GM19372 (cell line): ENCODE results near the gene USP17L25.
"Not testable (repeated sequence)": the region's sequence is repeated elsewhere in the genome, so short reads cannot be mapped to it uniquely, and the experiment has no call there.

ENCODE experiments used
- ATAC-seq: cut with Tn5 transposase; IDR thresholded peaks from one replicate; pipeline ENCODE4 v1.9.1; 2021; ENCODE audit warnings: mild to moderate bottlenecking, low read depth, moderate library complexity; ENCODE audit not compliant: unreplicated experiment

Gene USP17L25, protein sequence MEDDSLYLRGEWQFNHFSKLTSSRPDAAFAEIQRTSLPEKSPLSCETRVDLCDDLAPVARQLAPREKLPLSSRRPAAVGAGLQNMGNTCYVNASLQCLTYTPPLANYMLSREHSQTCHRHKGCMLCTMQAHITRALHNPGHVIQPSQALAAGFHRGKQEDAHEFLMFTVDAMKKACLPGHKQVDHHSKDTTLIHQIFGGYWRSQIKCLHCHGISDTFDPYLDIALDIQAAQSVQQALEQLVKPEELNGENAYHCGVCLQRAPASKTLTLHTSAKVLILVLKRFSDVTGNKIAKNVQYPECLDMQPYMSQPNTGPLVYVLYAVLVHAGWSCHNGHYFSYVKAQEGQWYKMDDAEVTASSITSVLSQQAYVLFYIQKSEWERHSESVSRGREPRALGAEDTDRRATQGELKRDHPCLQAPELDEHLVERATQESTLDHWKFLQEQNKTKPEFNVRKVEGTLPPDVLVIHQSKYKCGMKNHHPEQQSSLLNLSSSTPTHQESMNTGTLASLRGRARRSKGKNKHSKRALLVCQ

GRCh38 chr4:9329611-9330010, at the start of gene USP17L25:
TSS of gene USP17L25 (plus strand) at chr4:9329911. CDS start at chr4:9329911, 0 bp downstream.
- ATAC-seq: not testable (repeated sequence)

DNA sequence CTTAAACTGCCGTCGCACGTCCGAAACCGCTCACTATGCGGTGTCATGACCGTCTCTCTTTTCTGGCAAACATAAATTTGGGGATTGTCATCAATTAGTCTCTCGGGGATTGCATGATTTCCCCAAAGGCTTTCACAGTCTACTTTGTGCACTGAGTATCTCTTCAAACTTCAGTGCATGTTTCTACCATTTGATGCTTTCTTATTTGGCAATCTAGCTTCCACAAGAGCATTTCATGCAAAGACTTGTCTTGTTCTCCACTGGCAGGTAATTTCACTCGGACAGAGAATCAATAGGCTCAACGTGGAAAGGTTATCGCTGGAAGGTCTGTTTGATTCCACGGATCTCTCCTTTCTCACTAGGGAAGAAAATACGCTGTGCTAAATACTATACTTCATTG, 5.5 kb upstream of the USP17L25 start:
- ATAC-seq: not testable (repeated sequence)

- not testable (repeated sequence) for ATAC-seq
Measured at GRCh38 chr4:9324865-9325264, 4.8 kb upstream of the USP17L25 start, which contains the start of gene USP17L24. TSS of gene USP17L24 (plus strand) at chr4:9325165. CDS start at chr4:9325165, 0 bp downstream.

- ATAC-seq: not testable (repeated sequence)
Measured at GRCh38 chr4:9334358-9334757, 4.6 kb downstream of the USP17L25 start, which contains the start of gene USP17L26. TSS of gene USP17L26 (plus strand) at chr4:9334658. CDS start at chr4:9334658, 0 bp downstream.

- ATAC-seq: not testable (repeated sequence)
Measured at GRCh38 chr4:9339103-9339502, 9.4 kb downstream of the USP17L25 start, which contains the start of gene USP17L5. TSS of gene USP17L5 (plus strand) at chr4:9339403. CDS start at chr4:9339403, 0 bp downstream.

DNA sequence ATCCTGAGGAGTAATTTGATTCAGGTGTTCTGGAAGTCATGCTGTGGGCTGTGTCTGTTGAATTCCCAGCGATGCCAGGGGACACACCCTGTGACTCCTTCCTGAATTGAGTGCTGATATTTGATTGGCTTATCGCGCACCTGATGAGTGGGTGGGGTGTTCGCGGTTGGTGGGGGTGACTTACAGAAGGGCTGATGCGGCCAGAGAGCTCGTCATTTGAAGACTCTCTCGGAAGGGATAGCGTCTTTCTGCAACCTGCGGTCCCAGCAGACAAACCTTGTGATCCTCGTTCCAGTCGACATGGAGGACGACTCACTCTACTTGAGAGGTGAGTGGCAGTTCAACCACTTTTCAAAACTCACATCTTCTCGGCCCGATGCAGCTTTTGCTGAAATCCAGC, 14.1 kb downstream of the USP17L25 start, which contains the start of gene USP17L27:
Gene USP17L27 (plus strand): TSS at position 301 of the 400 bp plus-strand sequence. CDS start 0 bp downstream, at position 301.
- not testable (repeated sequence) for ATAC-seq

DNA sequence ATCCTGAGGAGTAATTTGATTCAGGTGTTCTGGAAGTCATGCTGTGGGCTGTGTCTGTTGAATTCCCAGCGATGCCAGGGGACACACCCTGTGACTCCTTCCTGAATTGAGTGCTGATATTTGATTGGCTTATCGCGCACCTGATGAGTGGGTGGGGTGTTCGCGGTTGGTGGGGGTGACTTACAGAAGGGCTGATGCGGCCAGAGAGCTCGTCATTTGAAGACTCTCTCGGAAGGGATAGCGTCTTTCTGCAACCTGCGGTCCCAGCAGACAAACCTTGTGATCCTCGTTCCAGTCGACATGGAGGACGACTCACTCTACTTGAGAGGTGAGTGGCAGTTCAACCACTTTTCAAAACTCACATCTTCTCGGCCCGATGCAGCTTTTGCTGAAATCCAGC, 18.9 kb downstream of the USP17L25 start, which contains the start of gene USP17L28:
Gene USP17L28 (plus strand): TSS at position 301 of the 400 bp plus-strand sequence. CDS start 0 bp downstream, at position 301.
- ATAC-seq: not testable (repeated sequence)

DNA sequence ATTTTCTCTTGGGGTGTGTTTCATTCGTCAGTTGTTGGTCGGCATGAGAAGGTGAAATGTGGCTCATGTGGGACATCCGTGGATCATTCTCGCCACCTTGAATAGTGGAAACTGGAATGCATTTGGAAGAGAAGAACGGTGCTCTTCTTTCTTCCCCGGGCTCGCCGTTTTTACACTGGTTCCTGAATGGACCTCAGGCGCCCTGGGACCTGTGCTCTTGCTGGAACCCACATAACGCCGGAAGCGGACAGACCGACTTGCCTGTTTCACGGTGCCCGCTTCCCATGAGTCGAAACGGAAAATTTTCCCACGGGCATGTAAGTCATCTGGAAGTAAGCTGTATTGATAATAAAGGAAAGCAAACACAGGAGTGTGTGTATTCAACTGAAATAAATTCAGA, 21.2 kb downstream of the USP17L25 start:
- not testable (repeated sequence) for ATAC-seq

GRCh38 chr4:9353338-9353737, 23.6 kb downstream of the USP17L25 start, which contains the start of gene USP17L29:
TSS of gene USP17L29 (plus strand) at chr4:9353638. CDS start at chr4:9353638, 0 bp downstream.
- not testable (repeated sequence) for ATAC-seq

DNA sequence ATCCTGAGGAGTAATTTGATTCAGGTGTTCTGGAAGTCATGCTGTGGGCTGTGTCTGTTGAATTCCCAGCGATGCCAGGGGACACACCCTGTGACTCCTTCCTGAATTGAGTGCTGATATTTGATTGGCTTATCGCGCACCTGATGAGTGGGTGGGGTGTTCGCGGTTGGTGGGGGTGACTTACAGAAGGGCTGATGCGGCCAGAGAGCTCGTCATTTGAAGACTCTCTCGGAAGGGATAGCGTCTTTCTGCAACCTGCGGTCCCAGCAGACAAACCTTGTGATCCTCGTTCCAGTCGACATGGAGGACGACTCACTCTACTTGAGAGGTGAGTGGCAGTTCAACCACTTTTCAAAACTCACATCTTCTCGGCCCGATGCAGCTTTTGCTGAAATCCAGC, 33.1 kb downstream of the USP17L25 start, which contains the start of gene USP17L30:
Gene USP17L30 (plus strand): TSS at position 301 of the 400 bp plus-strand sequence. CDS start 0 bp downstream, at position 301.
- ATAC-seq: not testable (repeated sequence)

DNA sequence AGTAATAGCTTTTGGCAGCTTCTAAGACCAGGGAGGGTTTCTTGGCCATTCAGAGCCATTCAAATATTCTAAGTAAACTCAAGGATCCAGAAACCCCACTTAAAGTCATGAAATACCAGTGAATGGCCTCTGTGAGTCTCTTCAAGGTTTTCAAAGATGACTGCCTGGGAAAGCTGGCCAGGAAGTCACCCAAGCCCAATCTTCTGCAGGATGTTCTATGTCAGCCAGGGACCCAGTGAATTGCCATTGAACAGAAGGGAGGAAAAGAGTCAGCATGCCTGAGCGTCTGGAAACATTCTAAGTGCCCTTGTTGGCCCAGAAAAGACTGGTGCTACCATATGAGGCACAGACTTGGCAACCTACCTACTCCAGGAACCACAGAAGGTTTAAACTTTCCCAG, 50.2 kb downstream of the USP17L25 start:
- not testable (repeated sequence) for ATAC-seq
